GM12878 (cell line): ENCODE results near the gene A4GNT. TPM values are rescaled to one million over a fixed set of nuclear protein-coding genes. Genes with fewer than 3 reads are reported as not detected.

Experiments used
- ATAC-seq: fragments of 200-7000 bp; cut with Tn5 transposase; 3 replicates; pipeline ENCODE4 v1.9.1; 2020; ENCODE audit warnings: mild to moderate bottlenecking, moderate library complexity
- BruUV-seq: library from RNA; stranded (reverse); fragments of 400-500 nt; replicated peaks from 2 replicates; lab custom pipeline; 2021; lab: Mats Ljungman, UMichigan
- CTCF ChIA-PET: fragments of 300-600 bp; sonication (Branson Sonifier 250); formaldehyde crosslinking; extraction: SDS; loops from one replicate; lab custom pipeline; 2021; ENCODE audit warnings: inconsistent platforms; lab: Yijun Ruan, JAX
- POLR2A ChIA-PET: fragments of 350-600 bp; formaldehyde crosslinking; extraction: SDS; loops from one replicate; lab custom pipeline; 2021; ENCODE audit warnings: inconsistent platforms; lab: Charles Lee
- RAD21 ChIA-PET: fragments of 300-600 bp; sonication (Branson Sonifier 250); formaldehyde crosslinking; loops from one replicate; lab custom pipeline; 2023; ENCODE audit warnings: antibody characterized with exemption; ENCODE audit not compliant: unreplicated experiment; lab: Charles Lee
- SMC1A ChIA-PET: fragments of 300-600 bp; sonication (Branson Sonifier 250); formaldehyde crosslinking; loops from one replicate; lab custom pipeline; 2023; ENCODE audit not compliant: unreplicated experiment, uncharacterized antibody; lab: Charles Lee
- DNase-seq: peaks from one replicate; pipeline ENCODE4 v3.0.0-alpha.2; 2011; ENCODE audit warnings: low read depth, low spot score
- FAIRE-seq: peaks from 3 replicates; lab custom pipeline; 2011; peaks lifted over from hg19 to GRCh38; lab: Jason Lieb, UNC
- H2AFZ ChIP-seq: 2 replicates; pipeline ENCODE4 v1.6.0; 2011; ENCODE audit warnings: low read depth, low read length, control low read depth; ENCODE audit not compliant: control insufficient read depth
- H3K27ac ChIP-seq: 2 replicates; pipeline ENCODE4 v1.5.1; 2011; ENCODE audit warnings: control low read depth; ENCODE audit not compliant: control insufficient read depth, insufficient read depth
- H3K27me3 ChIP-seq, 2 experiments: replicated peaks in 1 of 2; 2 replicates each; pipeline versions ENCODE4 v1.6.0 to v1.6.1; 2011; ENCODE audit warnings: low read length in 1 of 2; ENCODE audit not compliant: control insufficient read depth in 2 of 2, insufficient read depth in 2 of 2
- H3K36me3 ChIP-seq, 2 experiments: 2 replicates each; pipeline ENCODE4 v1.5.1; 2011; ENCODE audit warnings: low read length in 1 of 2; ENCODE audit not compliant: control insufficient read depth in 2 of 2, insufficient read depth in 2 of 2
- H3K4me1 ChIP-seq: 2 replicates; pipeline ENCODE4 v1.6.1; 2011; ENCODE audit warnings: mild to moderate bottlenecking, low read length, moderate library complexity, mixed read lengths; ENCODE audit not compliant: control insufficient read depth, insufficient read depth
- H3K4me2 ChIP-seq: 2 replicates; pipeline ENCODE4 v1.6.0; 2011; ENCODE audit warnings: control low read depth; ENCODE audit not compliant: control insufficient read depth, insufficient read depth
- H3K4me3 ChIP-seq: fragments of 200-600 bp; sonication (generic); 2 replicates; pipeline ENCODE4 v1.5.1; 2016
- H3K79me2 ChIP-seq: 2 replicates; pipeline ENCODE4 v1.6.0; 2011; ENCODE audit warnings: low read length; ENCODE audit not compliant: control insufficient read depth, insufficient read depth
- H3K9ac ChIP-seq: 2 replicates; pipeline ENCODE4 v1.8.0; 2011; ENCODE audit warnings: low read length, control low read depth, mixed read lengths; ENCODE audit not compliant: control insufficient read depth, insufficient read depth
- H3K9me3 ChIP-seq: replicated peaks from 3 replicates; pipeline ENCODE4 v1.5.1; 2011; ENCODE audit warnings: mild to moderate bottlenecking, low read length; ENCODE audit not compliant: control insufficient read depth, insufficient read depth
- H4K20me1 ChIP-seq: 2 replicates; pipeline ENCODE4 v1.6.0; 2011; ENCODE audit not compliant: control insufficient read depth, insufficient read depth
- LARP7 ChIP-seq: fragments of 450-650 bp; IDR thresholded peaks from 2 replicates; pipeline ENCODE4 v1.6.1; 2017; ENCODE audit warnings: mild to moderate bottlenecking
- MTA3 ChIP-seq: IDR thresholded peaks from 2 replicates; pipeline ENCODE4 v1.6.1; 2012; ENCODE audit warnings: low read length, inconsistent platforms, borderline replicate concordance
- NR2C1 ChIP-seq: fragments of 450-650 bp; IDR thresholded peaks from 2 replicates; pipeline ENCODE4 v1.6.1; 2017; ENCODE audit warnings: antibody characterized with exemption, mild to moderate bottlenecking, moderate library complexity
- PAX5 ChIP-seq: IDR thresholded peaks from 2 replicates; pipeline ENCODE4 v1.6.1; 2011; ENCODE audit warnings: low read depth, low read length, borderline replicate concordance
- RUNX3 ChIP-seq: IDR thresholded peaks from 2 replicates; pipeline ENCODE4 v1.6.1; 2012; ENCODE audit warnings: low read length, inconsistent platforms
- TCF3 ChIP-seq: IDR thresholded peaks from 2 replicates; pipeline ENCODE4 v1.6.1; 2012; ENCODE audit warnings: low read depth, mild to moderate bottlenecking, low read length, borderline replicate concordance; ENCODE audit not compliant: insufficient read depth
- WRNIP1 ChIP-seq: IDR thresholded peaks from 2 replicates; pipeline ENCODE4 v1.6.1; 2011; ENCODE audit warnings: low read depth, low read length, improper control_type of control experiment, borderline replicate concordance
- ZBTB40 ChIP-seq: fragments of 450-650 bp; IDR thresholded peaks from 2 replicates; pipeline ENCODE4 v1.6.1; 2016; ENCODE audit warnings: mild to moderate bottlenecking, moderate library complexity, borderline replicate concordance
- ZSCAN29 ChIP-seq: fragments of 450-650 bp; IDR thresholded peaks from 2 replicates; pipeline ENCODE4 v1.6.1; 2017; ENCODE audit warnings: mild to moderate bottlenecking, moderate library complexity
- WGBS: methylation state at CpG from one replicate; pipeline ENCODE4 v1.1.6; 2016; ENCODE audit warnings: low lambda C conversion rate; ENCODE audit not compliant: insufficient replicate concordance, insufficient coverage; ENCODE audit errors: missing lambda C conversion rate; 5-methylcytosine and 5-hydroxymethylcytosine counted together
- in situ Hi-C: fragments of 300-500 bp; cut with MboI; formaldehyde crosslinking; loops from 9 replicates; pipeline ENCODE4 v1.14.3; 2018; ENCODE audit warnings: mixed read lengths
- intact Hi-C: fragments of 100-400 bp; cut with micrococcal nuclease; formaldehyde crosslinking; loops from one replicate; pipeline ENCODE4 v1.14.2; 2022; ENCODE audit not compliant: unreplicated experiment
- polyA plus RNA-seq, 11 experiments: library from polyadenylated mRNA; depleted of rRNA in 4 of 11; unstranded in 6 of 11; stranded (reverse) in 5 of 11; fragments of >200 nt; fragmentation: Nextera tagmentation in 4 of 11; fragmentation: Illumina TruSeq in 1 of 11; extraction: Ambion mirVana in 4 of 11; extraction: Trizol in 1 of 11; gene quantifications; 1 replicate in 1 of 11; 2 replicates in 10 of 11; pipeline versions ENCODE4 v1.2.1 to v1.2.3, GENCODE V29; 2011 to 2016; ENCODE audit warnings: inconsistent platforms in 2 of 11, missing spikeins in 2 of 11, low read depth in 1 of 11
- total RNA-seq, 4 experiments: library from RNA; depleted of rRNA in 3 of 4; stranded (reverse); fragments of >200 nt in 3 of 4; fragmentation: Illumina TruSeq in 1 of 4; extraction: Trizol in 1 of 4; gene quantifications; 2 replicates each; pipeline versions ENCODE4 v1.2.1 to v1.2.3, GENCODE V29; 2013 to 2021

Gene A4GNT
- total and polyA plus RNA-seq, 10 of the 15 experiments (the other 5 are each of a cell fraction or from before 2014, with no cell fraction given): not detected

- TF ChIP-seq ZBTB40: no peak
- TF ChIP-seq LARP7: no peak
- no peak for TF ChIP-seq WRNIP1
- no peak for TF ChIP-seq TCF3
Measured at GRCh38 chr3:138136201-138136600, 4.0 kb upstream of the A4GNT start (continued).

DNA sequence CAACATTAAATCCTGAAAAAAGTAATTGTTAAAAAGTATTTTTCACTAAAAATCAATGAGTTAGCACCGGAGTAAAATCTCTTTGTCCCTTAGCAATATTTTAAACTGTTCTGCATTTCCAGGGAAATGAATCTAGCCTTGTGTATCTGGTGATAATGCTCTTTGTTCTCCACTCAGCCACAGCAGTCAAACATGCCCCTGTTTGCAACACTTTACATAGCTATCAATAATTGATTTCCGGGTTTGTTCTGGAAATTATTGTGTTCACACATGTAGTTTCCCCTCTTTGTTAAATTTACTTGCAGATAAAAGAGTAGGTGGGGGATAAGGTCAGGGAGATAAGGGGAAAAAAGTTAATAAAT is 3.6 kb upstream of the A4GNT start:
- ATAC-seq: no peak
- H3K4me2 ChIP-seq: no peak overlapping the region
- TF ChIP-seq MTA3 (no peak), NR2C1 (no peak), ZSCAN29 (no peak), RUNX3 (no peak), PAX5 (no peak)
- H3K9me3 ChIP-seq: no peaks in the 10 kb centered on the region
- ChIA-PET CTCF (no interaction called here), SMC1A (no interaction called here), RAD21 (no interaction called here), POLR2A (no interaction called here)
- H3K9ac ChIP-seq: no peak overlapping the region
- no peaks in the 10 kb centered on the region for H4K20me1 ChIP-seq
- in situ Hi-C loops: no loop called here
- no peak for DNase-seq
- no peaks in the 10 kb centered on the region for H3K36me3 ChIP-seq
- peaks cover 0 to 2% of the 10 kb centered on the region in 2 experiments; a peak in 1 of 4 replicates for H3K27me3 ChIP-seq
- no peak for FAIRE-seq
- H3K79me2 ChIP-seq: no peaks in the 10 kb centered on the region
- H2AFZ ChIP-seq: no peak overlapping the region
- H3K27ac ChIP-seq: no peak overlapping the region
- no TSS peak for BruUV-seq
- H3K4me3 ChIP-seq: no peak overlapping the region
- intact Hi-C loops: no loop called here
- no peaks in the 10 kb centered on the region for H3K4me1 ChIP-seq
- 20% methylated on average over 2 of the region's 2 CpGs for WGBS
